GM12865 (cell line): Measurements from ENCODE around the gene TPPP3.

Experiments used
- DNase-seq: peaks from one replicate; pipeline ENCODE4 v3.0.0; 2010; ENCODE audit warnings: low read depth
- H3K4me3 ChIP-seq: 2 replicates; pipeline ENCODE4 v1.5.1; 2011; ENCODE audit warnings: mild to moderate bottlenecking, low read depth, low read length, control low read depth
- TF ChIP-seq, protein P1 (sequence below): IDR thresholded peaks from 2 replicates; pipeline ENCODE4 v1.5.1; 2011; ENCODE audit warnings: low read length, control low read depth, low read depth, inconsistent platforms; ENCODE audit not compliant: insufficient read depth; ENCODE audit errors: missing control alignments

Gene TPPP3

DNA sequence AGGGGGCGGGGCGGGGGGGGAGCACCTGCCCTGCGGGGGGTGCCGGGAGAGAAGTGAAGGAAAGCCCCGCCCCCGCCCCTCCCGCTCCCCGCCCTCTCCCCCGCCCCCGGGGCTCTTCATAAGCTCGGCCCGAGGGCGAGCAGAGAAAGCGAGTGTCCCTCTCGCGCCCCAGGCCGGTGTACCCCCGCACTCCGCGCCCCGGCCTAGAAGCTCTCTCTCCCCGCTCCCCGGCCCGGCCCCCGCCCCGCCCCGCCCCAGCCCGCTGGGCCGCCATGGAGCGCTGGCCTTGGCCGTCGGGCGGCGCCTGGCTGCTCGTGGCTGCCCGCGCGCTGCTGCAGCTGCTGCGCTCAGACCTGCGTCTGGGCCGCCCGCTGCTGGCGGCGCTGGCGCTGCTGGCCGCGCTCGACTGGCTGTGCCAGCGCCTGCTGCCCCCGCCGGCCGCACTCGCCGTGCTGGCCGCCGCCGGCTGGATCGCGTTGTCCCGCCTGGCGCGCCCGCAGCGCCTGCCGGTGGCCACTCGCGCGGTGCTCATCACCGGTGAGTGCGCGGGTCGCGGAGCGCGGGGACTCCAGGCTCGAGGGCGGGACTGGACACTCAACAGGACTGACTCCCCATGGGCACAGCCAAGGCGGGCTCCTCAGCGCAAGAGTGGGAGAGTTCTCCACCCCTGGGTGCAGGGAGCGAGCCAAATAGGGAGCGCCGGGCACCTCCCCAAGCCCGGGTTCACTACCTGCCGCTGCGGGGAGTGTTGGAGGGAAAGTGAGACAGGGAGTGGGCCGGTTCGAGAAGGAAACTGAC is 37.9 kb upstream of the TPPP3 start, which contains the start of gene HSD11B2:
Gene HSD11B2, plus strand, starts transcription at position 145 of the 798 bp plus-strand sequence. Its CDS starts 128 bp downstream, at position 273.
- TF ChIP-seq, protein P1, sequence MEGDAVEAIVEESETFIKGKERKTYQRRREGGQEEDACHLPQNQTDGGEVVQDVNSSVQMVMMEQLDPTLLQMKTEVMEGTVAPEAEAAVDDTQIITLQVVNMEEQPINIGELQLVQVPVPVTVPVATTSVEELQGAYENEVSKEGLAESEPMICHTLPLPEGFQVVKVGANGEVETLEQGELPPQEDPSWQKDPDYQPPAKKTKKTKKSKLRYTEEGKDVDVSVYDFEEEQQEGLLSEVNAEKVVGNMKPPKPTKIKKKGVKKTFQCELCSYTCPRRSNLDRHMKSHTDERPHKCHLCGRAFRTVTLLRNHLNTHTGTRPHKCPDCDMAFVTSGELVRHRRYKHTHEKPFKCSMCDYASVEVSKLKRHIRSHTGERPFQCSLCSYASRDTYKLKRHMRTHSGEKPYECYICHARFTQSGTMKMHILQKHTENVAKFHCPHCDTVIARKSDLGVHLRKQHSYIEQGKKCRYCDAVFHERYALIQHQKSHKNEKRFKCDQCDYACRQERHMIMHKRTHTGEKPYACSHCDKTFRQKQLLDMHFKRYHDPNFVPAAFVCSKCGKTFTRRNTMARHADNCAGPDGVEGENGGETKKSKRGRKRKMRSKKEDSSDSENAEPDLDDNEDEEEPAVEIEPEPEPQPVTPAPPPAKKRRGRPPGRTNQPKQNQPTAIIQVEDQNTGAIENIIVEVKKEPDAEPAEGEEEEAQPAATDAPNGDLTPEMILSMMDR = no peak
- DNase-seq = no peak
- H3K4me3 ChIP-seq = no peak within 1 kb of the TSS; the same call in 1 of the 2 replicates

DNA sequence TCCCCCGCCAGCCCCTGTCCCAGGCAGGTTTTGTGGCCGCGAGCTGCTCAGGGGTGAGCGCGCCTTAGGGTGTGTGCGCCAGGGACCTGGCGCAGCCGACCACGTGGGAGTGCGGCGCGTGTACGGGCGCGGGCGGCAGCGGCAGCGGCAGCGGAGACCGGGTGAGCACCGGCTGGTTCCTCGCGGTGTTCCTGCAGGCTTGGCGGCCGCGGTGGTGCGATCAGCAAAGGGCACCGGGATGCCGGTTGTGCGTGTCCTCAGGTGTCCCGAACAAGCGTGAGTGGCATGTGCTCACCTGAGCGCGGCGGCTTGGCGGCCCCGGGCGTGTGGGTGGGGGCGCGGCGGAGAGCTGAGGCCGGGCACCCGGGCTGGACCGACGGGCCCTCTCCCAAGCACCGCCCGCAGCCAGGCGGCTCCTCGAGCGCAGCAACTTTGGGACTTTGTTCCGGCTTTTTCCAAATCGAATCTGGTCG is 37.2 kb upstream of the TPPP3 start:
- no peak overlapping the region; the same call in 1 of the 2 replicates for H3K4me3 ChIP-seq
- DNase-seq = peak; percentile 10
- TF ChIP-seq, protein P1 = no peak

DNA sequence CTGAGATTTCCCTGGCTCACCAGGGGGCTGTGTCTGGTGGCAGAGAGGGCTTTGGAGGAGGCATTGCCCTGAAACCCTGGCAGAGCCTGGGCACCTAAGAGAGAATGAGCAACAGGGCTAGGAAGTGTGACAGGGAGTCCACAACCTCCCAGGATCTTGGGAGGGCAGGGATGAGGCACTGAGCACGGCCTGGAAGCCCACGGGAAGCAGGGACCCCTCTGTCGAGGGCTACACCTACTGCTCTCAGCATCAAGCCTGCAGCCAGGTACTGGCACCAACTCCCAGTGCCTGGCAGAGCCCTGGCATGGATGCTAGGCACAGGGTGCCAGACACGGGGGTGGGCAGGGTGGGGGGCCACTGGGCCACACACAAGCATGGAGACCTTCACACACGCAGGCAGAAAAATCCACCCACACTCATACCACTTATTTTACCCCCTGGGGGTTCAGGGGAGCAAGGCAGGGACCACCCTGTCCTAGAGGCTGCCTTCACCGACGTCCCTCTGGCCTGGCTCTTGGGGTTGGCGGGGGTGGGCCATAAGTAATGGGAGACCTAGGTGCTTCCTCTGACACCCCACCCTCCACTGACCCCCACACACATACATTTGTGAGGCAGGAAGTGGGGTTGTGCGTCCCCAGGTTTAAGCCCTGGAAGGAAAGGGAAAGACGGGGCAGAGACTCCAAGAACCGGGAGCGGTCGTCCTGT is 36.7 kb upstream of the TPPP3 start:
- DNase-seq = no peak
- TF ChIP-seq, protein P1 = no peak
- H3K4me3 ChIP-seq = no peak overlapping the region

DNA sequence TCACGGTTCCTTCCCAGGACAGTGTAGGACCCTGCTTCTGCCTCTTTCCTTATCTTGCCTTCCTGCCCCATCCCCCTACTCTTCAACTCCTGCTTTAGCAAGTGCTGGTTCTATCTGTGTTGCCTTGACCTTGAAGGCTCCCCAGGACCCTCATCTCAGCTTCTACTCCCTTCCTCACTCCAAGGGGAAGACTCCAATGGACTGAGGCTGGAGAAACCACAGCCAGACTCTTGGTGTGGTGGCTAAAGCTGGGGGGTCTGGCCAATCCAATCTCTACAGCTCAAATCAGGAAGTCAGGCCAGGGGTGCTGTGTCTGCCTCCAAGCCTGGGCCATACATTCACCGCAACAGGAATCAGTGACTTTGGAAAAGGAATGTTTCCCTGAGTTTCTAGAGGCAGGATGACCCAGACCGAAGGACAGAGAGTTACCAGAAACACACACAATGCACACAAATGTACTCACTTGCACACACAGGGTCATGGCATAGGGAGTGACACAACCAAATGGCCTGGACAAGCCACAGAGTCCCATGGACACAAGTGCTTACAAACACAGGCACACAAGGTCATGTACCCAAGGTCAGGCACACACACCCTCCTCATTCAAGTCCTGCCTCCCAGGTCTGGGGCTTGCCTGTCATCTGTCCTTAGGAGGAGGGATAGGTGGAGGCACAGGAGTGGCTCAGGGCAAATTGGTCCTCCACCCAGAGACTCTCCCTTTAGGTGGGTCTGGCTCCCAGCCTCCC is 35.9 kb upstream of the TPPP3 start:
- TF ChIP-seq, protein P1 = no peak
- H3K4me3 ChIP-seq = no peak overlapping the region
- DNase-seq = no peak

DNA sequence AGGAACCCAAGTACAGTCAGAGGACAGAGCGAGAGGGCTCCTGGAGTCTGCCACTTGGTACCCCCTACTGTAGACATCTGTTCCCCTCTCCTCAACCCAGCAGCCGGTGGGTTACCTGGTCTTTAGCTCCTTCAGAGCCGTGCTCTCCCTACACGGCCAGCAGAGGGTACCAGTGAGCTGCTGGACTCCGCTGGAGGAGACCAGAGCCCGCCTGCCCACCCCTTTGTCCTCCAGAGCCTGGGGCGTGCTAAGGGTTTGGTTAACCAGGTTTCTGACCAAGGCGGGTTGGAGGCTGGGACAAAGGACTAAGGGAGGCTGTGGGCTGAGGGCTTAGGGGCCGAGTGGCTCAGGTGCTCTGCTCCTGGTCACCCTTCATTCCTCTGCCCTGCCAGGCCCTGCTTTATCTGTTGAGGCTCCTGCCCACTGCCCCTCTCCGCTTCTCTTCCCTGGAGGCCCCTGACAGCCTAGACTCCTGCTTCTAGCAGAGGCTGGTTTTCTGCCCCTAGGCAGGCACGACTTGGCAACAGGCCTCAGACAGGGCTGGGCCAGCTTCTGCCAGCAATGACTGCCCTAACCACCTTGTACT is 34.9 kb upstream of the TPPP3 start:
- TF ChIP-seq, protein P1 = peak; percentile 91
- no peak overlapping the region for H3K4me3 ChIP-seq
- DNase-seq = peak; percentile 65

DNA sequence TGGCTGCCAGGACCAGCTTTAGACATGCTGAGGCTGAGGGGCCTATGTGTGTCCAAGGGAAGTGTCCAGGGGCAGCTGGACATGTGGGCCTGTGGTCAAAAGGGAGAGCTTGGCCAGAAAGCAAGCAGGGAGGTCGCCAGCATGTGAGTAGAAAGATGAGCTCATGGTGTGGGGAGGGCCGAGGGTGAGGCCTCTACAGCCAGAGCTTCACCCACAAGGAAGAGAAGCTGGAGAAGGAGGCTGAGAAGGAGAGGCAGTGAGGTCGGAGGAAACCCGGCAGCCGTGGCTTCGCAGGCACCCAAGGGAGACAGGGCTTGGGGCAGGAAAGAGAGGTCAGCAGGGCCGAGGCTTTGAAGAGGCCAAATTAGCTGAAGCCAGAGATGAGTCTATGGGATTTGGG is 33.7 kb upstream of the TPPP3 start:
- TF ChIP-seq, protein P1 = no peak
- DNase-seq = no peak
- H3K4me3 ChIP-seq = no peak overlapping the region
